Karpas-422 (cell line): ENCODE results near the gene RIOX2. TPM values are rescaled to one million over a fixed set of nuclear protein-coding genes. Genes with fewer than 3 reads are reported as not detected.

Experiments used
- DNase-seq: peaks from one replicate; pipeline ENCODE4 v3.0.0-alpha.2; 2015
- H2AFZ ChIP-seq: fragments of 200-600 bp; sonication (generic); 2 replicates; pipeline ENCODE4 v1.6.1; 2014; ENCODE audit warnings: antibody characterized with exemption, low read length, mixed read lengths
- H3K27ac ChIP-seq: fragments of 200-600 bp; sonication (generic); 2 replicates; pipeline ENCODE4 v1.5.1; 2014; ENCODE audit warnings: mild to moderate bottlenecking, low read length, moderate library complexity
- H3K27me3 ChIP-seq: fragments of 200-600 bp; sonication (generic); 2 replicates; pipeline ENCODE4 v1.6.1; 2014; ENCODE audit warnings: low read length, mixed read lengths
- H3K36me3 ChIP-seq: fragments of 200-600 bp; sonication (generic); 2 replicates; pipeline ENCODE4 v1.6.1; 2014; ENCODE audit warnings: low read length, mixed read lengths; ENCODE audit not compliant: insufficient read depth
- H3K4me1 ChIP-seq: fragments of 200-600 bp; sonication (generic); 2 replicates; pipeline ENCODE4 v1.6.1; 2014; ENCODE audit warnings: mild to moderate bottlenecking, low read length, mixed read lengths
- H3K4me2 ChIP-seq: fragments of 200-600 bp; sonication (generic); 2 replicates; pipeline ENCODE4 v1.6.1; 2014; ENCODE audit warnings: low read length, low read depth, mild to moderate bottlenecking; ENCODE audit not compliant: poor library complexity, severe bottlenecking
- H3K4me3 ChIP-seq: fragments of 200-600 bp; sonication (generic); 2 replicates; pipeline ENCODE4 v1.5.1; 2014; ENCODE audit warnings: mild to moderate bottlenecking, antibody characterized with exemption, low read length, mixed read lengths
- H3K79me2 ChIP-seq: fragments of 200-600 bp; sonication (generic); 2 replicates; pipeline ENCODE4 v1.6.1; 2014; ENCODE audit warnings: mild to moderate bottlenecking, low read length, mixed read lengths
- H3K9ac ChIP-seq: fragments of 200-600 bp; sonication (generic); 2 replicates; pipeline ENCODE4 v1.6.0; 2014; ENCODE audit warnings: low read length
- H3K9me2 ChIP-seq: fragments of 200-600 bp; sonication (generic), shearing (Covaris generic); replicated peaks from 2 replicates; pipeline ENCODE4 v1.6.0; 2014; ENCODE audit warnings: mild to moderate bottlenecking, low read length, moderate library complexity; ENCODE audit not compliant: insufficient read depth
- H3K9me3 ChIP-seq: fragments of 300-700, 200-600 bp; sonication (generic); 2 replicates; pipeline ENCODE4 v1.6.1; 2014; ENCODE audit warnings: low read length, mixed read lengths
- H4K20me1 ChIP-seq: fragments of 200-600 bp; sonication (generic); 2 replicates; pipeline ENCODE4 v1.6.1; 2014; ENCODE audit warnings: mild to moderate bottlenecking, antibody characterized with exemption, low read length, low read depth; ENCODE audit not compliant: insufficient read depth
- total RNA-seq: library from RNA; depleted of rRNA; stranded (reverse); fragments of >200 nt; shearing (Covaris generic); gene quantifications from 2 replicates; pipeline ENCODE4 v1.2.3, GENCODE V29; 2014; ENCODE audit warnings: low replicate concordance

The RIOX2 gene
- total RNA-seq, 1 experiment from 2014 or later, result 55.6 TPM

- H3K9ac ChIP-seq, result no peak overlapping the region
- no peaks in the 10 kb centered on the region for H3K27me3 ChIP-seq
- H3K4me3 ChIP-seq, result no peak overlapping the region
- no peak overlapping the region for H3K4me2 ChIP-seq
- H3K9me2 ChIP-seq, result no peaks in the 10 kb centered on the region
- H3K36me3 ChIP-seq, result no peaks in the 10 kb centered on the region
- H4K20me1 ChIP-seq, result no peaks in the 10 kb centered on the region
- no peak for DNase-seq
- H3K9me3 ChIP-seq, result no peaks in the 10 kb centered on the region
- H3K4me1 ChIP-seq, result no peaks in the 10 kb centered on the region
- no peak overlapping the region for H2AFZ ChIP-seq
- no peaks in the 10 kb centered on the region for H3K79me2 ChIP-seq
- no peak overlapping the region for H3K27ac ChIP-seq
Measured at GRCh38 chr3:98010194-98010882, 38.1 kb upstream of the RIOX2 start.

DNA sequence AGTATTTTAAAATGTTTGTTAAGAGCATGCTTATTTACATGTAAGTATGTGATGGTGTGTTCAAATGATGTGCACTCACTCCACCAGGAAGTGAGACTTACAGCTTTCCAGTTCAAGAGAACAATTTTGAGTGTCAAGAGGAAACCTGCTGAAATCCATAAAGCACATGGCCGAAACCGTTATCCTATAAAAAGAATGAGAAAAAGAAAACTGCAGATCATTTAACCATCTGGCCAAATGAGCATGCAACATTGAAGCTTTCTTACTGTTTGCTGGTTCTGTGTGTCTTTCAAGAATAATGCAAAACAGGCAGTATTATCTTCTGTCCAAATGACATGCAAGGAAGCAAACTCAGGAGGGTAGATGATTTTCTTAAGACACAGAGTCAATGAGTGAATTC is 36.6 kb upstream of the RIOX2 start:
- Histone ChIP-seq H3K36me3 (no peaks in the 10 kb centered on the region), H3K4me3 (no peak overlapping the region), H3K9me3 (no peaks in the 10 kb centered on the region), H3K27me3 (no peaks in the 10 kb centered on the region), H4K20me1 (no peaks in the 10 kb centered on the region), H3K9me2 (no peaks in the 10 kb centered on the region), H3K27ac (no peak overlapping the region), H2AFZ (no peak overlapping the region), H3K4me2 (no peak overlapping the region), H3K9ac (no peak overlapping the region), H3K4me1 (no peaks in the 10 kb centered on the region), H3K79me2 (no peaks in the 10 kb centered on the region)
- DNase-seq, result no peak

DNA sequence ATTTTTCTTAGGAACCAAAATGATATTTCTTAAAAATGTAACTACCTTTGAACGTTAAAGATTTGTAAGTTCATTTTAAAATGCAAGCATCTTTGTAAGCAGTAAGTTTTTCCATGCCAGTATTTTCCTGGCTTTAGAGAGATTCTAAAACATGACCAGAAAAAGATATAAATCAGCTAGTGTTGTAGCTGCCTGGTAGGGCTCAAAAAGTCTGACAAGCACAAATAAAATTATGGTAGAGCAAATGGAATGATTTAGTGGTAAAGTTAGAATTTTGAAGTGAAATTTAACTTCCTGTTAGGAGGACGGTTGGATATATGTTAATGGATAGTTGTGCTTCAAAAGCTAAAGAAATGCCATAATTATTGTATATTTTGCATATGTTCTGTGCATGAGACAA is 33.2 kb upstream of the RIOX2 start:
- H2AFZ ChIP-seq, result no peak overlapping the region
- no peak overlapping the region for H3K4me2 ChIP-seq
- no peaks in the 10 kb centered on the region for H3K36me3 ChIP-seq
- no peak overlapping the region for H3K4me3 ChIP-seq
- H3K27me3 ChIP-seq, result no peaks in the 10 kb centered on the region
- H3K27ac ChIP-seq, result no peak overlapping the region
- no peaks in the 10 kb centered on the region for H3K79me2 ChIP-seq
- H4K20me1 ChIP-seq, result no peaks in the 10 kb centered on the region
- H3K9me3 ChIP-seq, result no peaks in the 10 kb centered on the region
- no peak overlapping the region for H3K9ac ChIP-seq
- no peaks in the 10 kb centered on the region for H3K9me2 ChIP-seq
- no peaks in the 10 kb centered on the region; the same call in 1 of the 2 replicates for H3K4me1 ChIP-seq
- no peak for DNase-seq

- Histone ChIP-seq H3K36me3 (no peaks in the 10 kb centered on the region), H3K9ac (no peak overlapping the region), H2AFZ (no peak overlapping the region), H3K4me3 (no peak overlapping the region), H3K9me2 (no peaks in the 10 kb centered on the region), H3K4me2 (no peak overlapping the region), H3K4me1 (no peaks in the 10 kb centered on the region; the same call in 1 of the 2 replicates), H3K79me2 (no peaks in the 10 kb centered on the region), H3K27ac (no peak overlapping the region), H3K9me3 (no peaks in the 10 kb centered on the region), H3K27me3 (no peaks in the 10 kb centered on the region), H4K20me1 (no peaks in the 10 kb centered on the region)
- DNase-seq, result no peak
Measured at GRCh38 chr3:98004721-98005120, 32.5 kb upstream of the RIOX2 start.

DNA sequence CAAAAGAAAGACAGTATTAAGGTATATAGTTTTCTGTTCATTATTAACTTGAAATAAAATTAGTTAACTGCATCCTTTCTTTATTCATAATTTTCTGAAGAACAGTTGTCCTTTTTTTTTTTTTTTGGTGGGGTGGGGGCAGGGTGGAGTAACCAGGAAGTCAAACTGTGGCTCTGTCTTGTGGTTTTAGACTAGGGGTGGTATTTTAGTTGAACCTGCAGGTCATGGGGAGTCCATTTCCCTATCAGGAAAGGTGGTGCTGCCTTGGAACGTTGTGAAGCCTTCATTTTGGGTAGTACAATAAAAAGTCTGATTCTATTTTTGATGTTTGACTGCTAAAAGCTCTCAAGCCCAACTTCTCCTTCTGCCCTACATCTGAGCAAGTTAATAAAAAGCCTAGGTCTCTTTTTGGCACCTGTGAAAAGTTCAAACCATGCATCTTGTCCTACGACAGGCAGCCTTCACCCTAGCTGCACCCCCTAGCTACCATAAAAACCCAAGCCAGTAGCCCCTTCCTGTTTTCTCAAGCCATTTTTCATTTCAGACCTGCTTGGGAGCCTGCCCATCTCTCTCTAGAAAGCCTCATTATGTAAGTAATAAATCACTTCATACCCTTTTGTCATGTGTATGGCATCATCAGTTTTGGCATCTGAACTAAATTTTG is 31.2 kb upstream of the RIOX2 start:
- Histone ChIP-seq H3K4me2 (no peak overlapping the region), H3K9me2 (no peaks in the 10 kb centered on the region), H3K27me3 (no peaks in the 10 kb centered on the region), H2AFZ (no peak overlapping the region), H3K9ac (no peak overlapping the region), H3K27ac (no peak overlapping the region), H3K9me3 (no peaks in the 10 kb centered on the region), H4K20me1 (no peaks in the 10 kb centered on the region), H3K79me2 (no peaks in the 10 kb centered on the region), H3K4me3 (no peak overlapping the region), H3K4me1 (no peaks in the 10 kb centered on the region; the same call in 1 of the 2 replicates), H3K36me3 (no peaks in the 10 kb centered on the region)
- no peak for DNase-seq

GRCh38 chr3:98002717-98003116 is 30.5 kb upstream of the RIOX2 start:
- no peak overlapping the region for H3K4me2 ChIP-seq
- no peak overlapping the region for H3K9ac ChIP-seq
- no peaks in the 10 kb centered on the region for H3K9me3 ChIP-seq
- H2AFZ ChIP-seq, result no peak overlapping the region
- H3K9me2 ChIP-seq, result no peaks in the 10 kb centered on the region
- no peaks in the 10 kb centered on the region for H3K79me2 ChIP-seq
- DNase-seq, result no peak
- H3K36me3 ChIP-seq, result no peaks in the 10 kb centered on the region
- H3K4me1 ChIP-seq, result no peaks in the 10 kb centered on the region; the same call in 1 of the 2 replicates
- no peak overlapping the region for H3K27ac ChIP-seq
- no peaks in the 10 kb centered on the region for H4K20me1 ChIP-seq
- no peaks in the 10 kb centered on the region for H3K27me3 ChIP-seq
- H3K4me3 ChIP-seq, result no peak overlapping the region

DNA sequence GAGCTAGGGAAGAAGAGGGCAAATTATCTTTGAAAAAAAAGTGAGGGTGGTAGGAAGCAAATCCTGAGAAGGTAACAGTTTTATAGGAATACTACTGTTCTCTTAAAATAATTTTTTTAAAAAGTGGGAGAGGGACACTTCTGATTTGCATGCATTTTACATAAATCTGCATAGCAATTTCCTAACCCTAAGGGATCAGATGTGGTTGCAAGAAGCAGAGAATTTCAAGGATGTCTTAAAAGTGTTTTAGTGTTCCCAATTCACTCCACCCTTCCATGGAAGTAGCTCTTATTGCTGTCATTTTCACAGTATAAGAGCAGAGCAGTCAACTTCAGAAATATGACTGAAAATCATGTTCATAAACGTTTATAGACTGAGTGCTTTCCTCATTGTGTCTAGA is 27.8 kb upstream of the RIOX2 start:
- no peak overlapping the region for H3K27ac ChIP-seq
- H3K4me3 ChIP-seq, result no peak overlapping the region
- H3K4me2 ChIP-seq, result no peak overlapping the region
- no peak overlapping the region for H3K9ac ChIP-seq
- H3K36me3 ChIP-seq, result no peaks in the 10 kb centered on the region
- H3K79me2 ChIP-seq, result no peaks in the 10 kb centered on the region
- no peaks in the 10 kb centered on the region; the same call in 1 of the 2 replicates for H3K4me1 ChIP-seq
- no peaks in the 10 kb centered on the region for H4K20me1 ChIP-seq
- H3K9me2 ChIP-seq, result no peaks in the 10 kb centered on the region
- no peaks in the 10 kb centered on the region for H3K9me3 ChIP-seq
- H3K27me3 ChIP-seq, result no peaks in the 10 kb centered on the region
- H2AFZ ChIP-seq, result no peak overlapping the region
- no peak for DNase-seq

DNA sequence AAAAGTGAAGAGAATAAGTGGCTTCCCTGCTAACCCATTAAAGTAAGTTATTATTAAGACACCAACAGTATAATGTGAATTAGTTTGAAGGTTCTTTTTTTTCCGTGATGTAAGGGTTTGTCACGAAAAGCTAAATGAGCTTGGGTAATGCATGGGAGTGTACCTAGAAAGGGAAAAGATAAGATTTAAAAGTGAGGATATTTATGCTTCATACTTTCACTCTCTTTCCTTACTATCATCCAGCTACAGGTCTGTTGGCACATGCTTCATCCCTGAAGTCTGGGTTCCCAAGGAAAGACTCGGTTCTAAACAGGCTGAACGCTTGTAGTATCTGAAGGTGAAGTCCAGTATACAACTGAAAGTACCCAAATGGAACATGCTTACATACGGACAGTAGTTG is 26.9 kb upstream of the RIOX2 start:
- Histone ChIP-seq H3K27me3 (no peaks in the 10 kb centered on the region), H3K79me2 (no peaks in the 10 kb centered on the region), H3K4me3 (no peak overlapping the region), H3K9ac (no peak overlapping the region), H3K4me1 (no peaks in the 10 kb centered on the region; the same call in 1 of the 2 replicates), H3K27ac (no peak overlapping the region), H4K20me1 (no peaks in the 10 kb centered on the region), H3K9me3 (no peaks in the 10 kb centered on the region), H3K9me2 (no peaks in the 10 kb centered on the region), H3K36me3 (no peaks in the 10 kb centered on the region), H2AFZ (no peak overlapping the region), H3K4me2 (no peak overlapping the region)
- DNase-seq, result no peak
